Kidney epithelial cell (primary cell): ENCODE measurements around the gene SMAD7. TPM values are rescaled to one million over a fixed set of nuclear protein-coding genes. Genes with fewer than 3 reads are reported as not detected.
A peak's percentile ranks its signal among the peaks of the same experiment; 100 is the strongest.

Source experiments
- DNase-seq: peaks from one replicate; pipeline ENCODE4 v3.0.0-alpha.2; 2010; ENCODE audit warnings: low read depth
- H3K27me3 ChIP-seq: 2 replicates; pipeline ENCODE4 v1.6.0; 2011; ENCODE audit warnings: low read length; ENCODE audit not compliant: control insufficient read depth, insufficient read depth
- H3K36me3 ChIP-seq: 2 replicates; pipeline ENCODE4 v1.5.1; 2011; ENCODE audit warnings: low read length; ENCODE audit not compliant: control insufficient read depth, insufficient read depth
- H3K4me3 ChIP-seq: 2 replicates; pipeline ENCODE4 v1.5.1; 2011; ENCODE audit warnings: low read depth, mild to moderate bottlenecking, control low read depth, low read length
- total RNA-seq: library from RNA; depleted of rRNA; stranded (reverse); fragments of >200 nt; gene quantifications from 2 replicates; pipeline ENCODE4 v1.2.3, GENCODE V29; 2015
- TF ChIP-seq, protein P1 (sequence below): IDR thresholded peaks from 2 replicates; pipeline ENCODE4 v1.5.1; 2011; ENCODE audit warnings: mild to moderate bottlenecking, moderate library complexity, low read length, control low read depth, inconsistent platforms; ENCODE audit not compliant: insufficient read depth, poor library complexity, severe bottlenecking

SMAD7 gene
- total RNA-seq, 1 donor from 2014 or later, result 54.3 TPM

DNA sequence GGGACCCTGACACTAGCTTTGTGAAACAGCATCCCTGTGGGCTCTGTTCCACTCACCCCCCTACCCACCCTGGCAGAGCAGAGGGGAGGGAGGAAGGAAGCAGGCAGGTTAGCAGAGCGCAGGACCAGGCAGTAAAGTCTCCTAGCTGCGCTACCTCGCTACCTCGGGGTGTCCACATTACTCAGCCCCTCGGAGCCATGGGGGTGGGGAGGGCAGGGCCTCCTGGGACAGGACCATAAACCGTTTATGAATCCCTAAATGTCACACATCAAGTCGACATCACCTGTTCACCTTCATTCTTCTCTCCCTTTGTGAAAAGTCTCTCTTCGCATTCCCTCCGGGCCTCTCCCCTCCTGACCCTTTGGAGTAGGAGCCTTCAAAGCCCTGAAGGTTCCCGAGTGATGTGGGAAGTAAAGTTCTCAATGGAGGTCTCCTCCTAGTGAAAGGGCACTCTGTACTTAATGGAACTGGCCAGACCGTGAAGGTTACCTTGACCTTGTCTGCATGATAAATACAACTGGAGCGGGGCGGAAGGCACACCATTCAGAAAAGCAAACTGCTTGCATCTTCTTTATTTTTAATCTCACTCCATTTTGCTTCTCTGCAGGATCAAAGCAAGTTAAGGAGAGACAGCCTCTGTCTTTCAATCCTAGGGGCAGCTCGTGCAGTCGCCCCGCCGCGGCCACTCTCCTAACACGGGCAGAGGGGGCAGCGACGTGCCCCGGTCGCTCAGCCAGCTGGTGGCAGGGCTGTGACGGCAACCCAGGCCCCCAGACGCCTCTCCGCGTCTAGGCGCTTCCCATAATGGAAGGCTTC is 23.7 kb upstream of the SMAD7 start:
- DNase-seq, result no peak
- Histone ChIP-seq H3K27me3 (no peaks in the 10 kb centered on the region), H3K36me3 (no peaks in the 10 kb centered on the region), H3K4me3 (peak overlapping the region; percentile 62)
- TF ChIP-seq, protein P1, sequence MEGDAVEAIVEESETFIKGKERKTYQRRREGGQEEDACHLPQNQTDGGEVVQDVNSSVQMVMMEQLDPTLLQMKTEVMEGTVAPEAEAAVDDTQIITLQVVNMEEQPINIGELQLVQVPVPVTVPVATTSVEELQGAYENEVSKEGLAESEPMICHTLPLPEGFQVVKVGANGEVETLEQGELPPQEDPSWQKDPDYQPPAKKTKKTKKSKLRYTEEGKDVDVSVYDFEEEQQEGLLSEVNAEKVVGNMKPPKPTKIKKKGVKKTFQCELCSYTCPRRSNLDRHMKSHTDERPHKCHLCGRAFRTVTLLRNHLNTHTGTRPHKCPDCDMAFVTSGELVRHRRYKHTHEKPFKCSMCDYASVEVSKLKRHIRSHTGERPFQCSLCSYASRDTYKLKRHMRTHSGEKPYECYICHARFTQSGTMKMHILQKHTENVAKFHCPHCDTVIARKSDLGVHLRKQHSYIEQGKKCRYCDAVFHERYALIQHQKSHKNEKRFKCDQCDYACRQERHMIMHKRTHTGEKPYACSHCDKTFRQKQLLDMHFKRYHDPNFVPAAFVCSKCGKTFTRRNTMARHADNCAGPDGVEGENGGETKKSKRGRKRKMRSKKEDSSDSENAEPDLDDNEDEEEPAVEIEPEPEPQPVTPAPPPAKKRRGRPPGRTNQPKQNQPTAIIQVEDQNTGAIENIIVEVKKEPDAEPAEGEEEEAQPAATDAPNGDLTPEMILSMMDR, result peak; percentile 27

DNA sequence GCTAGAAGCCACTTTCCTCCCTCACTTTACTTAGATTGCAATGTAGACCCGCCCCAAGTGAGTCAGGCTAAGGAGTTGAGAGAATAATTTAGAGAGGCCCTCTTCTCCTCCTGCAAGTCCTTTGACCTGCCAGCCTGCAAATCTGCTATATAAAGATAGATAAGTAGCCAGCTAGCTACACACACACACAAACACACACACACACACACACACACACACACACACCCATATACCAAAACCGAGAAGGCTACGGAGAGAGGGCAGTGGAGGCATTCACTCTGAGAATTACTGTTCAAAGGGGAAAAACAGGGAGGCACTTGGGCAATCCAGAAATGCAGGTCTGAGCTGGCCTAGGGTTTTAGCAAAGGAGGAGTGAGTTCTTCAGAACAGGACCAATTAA is 23.0 kb upstream of the SMAD7 start:
- H3K27me3 ChIP-seq, result no peaks in the 10 kb centered on the region
- no peaks in the 10 kb centered on the region for H3K36me3 ChIP-seq
- TF ChIP-seq, protein P1, result no peak
- DNase-seq, result no peak
- H3K4me3 ChIP-seq, result no peak overlapping the region

DNA sequence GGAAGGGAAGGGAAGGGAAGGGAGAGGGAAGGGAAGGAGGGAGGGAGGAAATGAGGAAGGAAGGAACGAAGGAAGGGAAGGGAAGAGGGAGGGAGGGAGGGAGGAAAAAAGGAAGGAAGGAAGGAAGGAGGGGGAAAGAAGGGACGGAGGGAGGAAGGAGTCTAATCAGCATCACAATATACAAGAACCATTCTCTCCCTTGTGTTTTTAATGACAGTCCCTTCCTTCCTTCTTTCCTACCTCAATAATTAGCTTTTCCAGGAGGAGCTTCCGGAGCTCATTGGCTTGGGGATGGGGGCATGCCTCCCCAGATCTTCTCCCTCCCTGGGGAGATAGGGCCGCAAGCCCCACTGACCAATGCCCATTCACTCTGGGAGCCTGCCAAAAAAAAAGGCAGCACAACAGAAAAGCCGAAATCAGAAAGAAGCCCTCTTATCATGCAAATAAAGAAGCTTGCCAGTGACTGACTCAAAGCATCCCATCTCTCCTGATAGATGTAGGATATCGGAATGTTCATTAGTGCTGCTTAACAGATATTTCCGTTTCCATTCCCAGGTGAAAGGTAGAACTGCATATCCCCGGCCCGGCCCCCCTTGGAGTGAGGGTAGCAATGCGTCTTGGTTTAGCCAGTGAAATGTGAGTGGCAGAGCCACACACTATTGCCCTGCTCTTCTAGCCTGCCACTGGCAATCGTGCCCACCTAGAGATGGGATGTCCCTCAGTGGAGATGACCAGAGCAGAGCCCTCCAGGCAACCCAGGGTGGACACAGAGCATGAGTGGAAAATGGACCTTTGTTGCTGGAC is 17.8 kb upstream of the SMAD7 start:
- no peak overlapping the region for H3K4me3 ChIP-seq
- H3K27me3 ChIP-seq, result no peaks in the 10 kb centered on the region
- TF ChIP-seq, protein P1, result no peak
- H3K36me3 ChIP-seq, result no peaks in the 10 kb centered on the region
- no peak for DNase-seq

DNA sequence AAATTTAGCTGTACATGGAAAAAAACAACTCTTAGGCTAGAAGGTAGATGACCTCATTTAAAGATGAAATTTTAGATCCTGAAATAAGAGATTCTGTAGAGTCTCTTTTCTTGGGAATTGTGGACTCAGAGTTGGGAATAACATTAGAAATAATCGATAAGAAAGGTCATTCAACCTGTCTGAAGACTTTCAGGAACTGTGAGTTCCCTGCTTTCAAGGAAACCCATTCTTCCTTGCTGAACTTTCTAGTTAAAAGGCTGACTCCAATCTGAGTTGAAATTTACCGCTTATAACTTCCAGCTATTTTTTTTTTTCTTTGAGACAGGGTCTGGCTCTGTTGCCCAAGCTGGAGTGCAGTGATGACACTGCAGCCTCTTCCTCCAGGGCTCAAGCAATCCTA is 16.8 kb upstream of the SMAD7 start:
- H3K36me3 ChIP-seq, result no peaks in the 10 kb centered on the region
- TF ChIP-seq, protein P1, result no peak
- H3K4me3 ChIP-seq, result no peak overlapping the region
- no peak for DNase-seq
- H3K27me3 ChIP-seq, result no peaks in the 10 kb centered on the region

DNA sequence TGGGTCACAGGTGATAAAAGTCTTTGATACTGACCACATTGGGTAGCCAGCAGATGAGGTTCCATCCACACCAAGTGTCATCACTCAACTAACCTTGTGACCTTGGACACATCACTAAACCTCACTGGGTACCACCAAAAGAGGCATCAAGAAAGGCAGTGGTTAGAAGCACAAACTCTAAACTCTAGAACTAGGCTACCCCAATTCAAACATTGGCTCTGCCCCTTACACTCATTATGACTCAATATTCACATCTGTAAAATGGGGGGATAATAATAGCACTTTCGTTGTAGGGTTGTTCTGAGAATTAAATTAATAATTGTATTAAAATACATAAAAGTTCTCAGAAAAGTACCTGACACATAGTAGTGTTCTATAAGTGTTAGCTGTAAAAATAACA is 15.8 kb upstream of the SMAD7 start:
- no peak overlapping the region for H3K4me3 ChIP-seq
- TF ChIP-seq, protein P1, result no peak
- no peak for DNase-seq
- H3K36me3 ChIP-seq, result no peaks in the 10 kb centered on the region
- H3K27me3 ChIP-seq, result no peaks in the 10 kb centered on the region
